Karpas-422 (cell line): ENCODE data around the gene VAV3. TPM values are rescaled to one million over a fixed set of nuclear protein-coding genes. Genes with fewer than 3 reads are reported as not detected.

Source experiments
- DNase-seq: peaks from one replicate; pipeline ENCODE4 v3.0.0-alpha.2; 2015
- H2AFZ ChIP-seq: fragments of 200-600 bp; sonication (generic); 2 replicates; pipeline ENCODE4 v1.6.1; 2014; ENCODE audit warnings: antibody characterized with exemption, low read length, mixed read lengths
- H3K27ac ChIP-seq: fragments of 200-600 bp; sonication (generic); 2 replicates; pipeline ENCODE4 v1.5.1; 2014; ENCODE audit warnings: mild to moderate bottlenecking, low read length, moderate library complexity
- H3K27me3 ChIP-seq: fragments of 200-600 bp; sonication (generic); 2 replicates; pipeline ENCODE4 v1.6.1; 2014; ENCODE audit warnings: low read length, mixed read lengths
- H3K36me3 ChIP-seq: fragments of 200-600 bp; sonication (generic); 2 replicates; pipeline ENCODE4 v1.6.1; 2014; ENCODE audit warnings: low read length, mixed read lengths; ENCODE audit not compliant: insufficient read depth
- H3K4me1 ChIP-seq: fragments of 200-600 bp; sonication (generic); 2 replicates; pipeline ENCODE4 v1.6.1; 2014; ENCODE audit warnings: mild to moderate bottlenecking, low read length, mixed read lengths
- H3K4me2 ChIP-seq: fragments of 200-600 bp; sonication (generic); 2 replicates; pipeline ENCODE4 v1.6.1; 2014; ENCODE audit warnings: low read length, low read depth, mild to moderate bottlenecking; ENCODE audit not compliant: poor library complexity, severe bottlenecking
- H3K4me3 ChIP-seq: fragments of 200-600 bp; sonication (generic); 2 replicates; pipeline ENCODE4 v1.5.1; 2014; ENCODE audit warnings: mild to moderate bottlenecking, antibody characterized with exemption, low read length, mixed read lengths
- H3K79me2 ChIP-seq: fragments of 200-600 bp; sonication (generic); 2 replicates; pipeline ENCODE4 v1.6.1; 2014; ENCODE audit warnings: mild to moderate bottlenecking, low read length, mixed read lengths
- H3K9ac ChIP-seq: fragments of 200-600 bp; sonication (generic); 2 replicates; pipeline ENCODE4 v1.6.0; 2014; ENCODE audit warnings: low read length
- H3K9me2 ChIP-seq: fragments of 200-600 bp; sonication (generic), shearing (Covaris generic); replicated peaks from 2 replicates; pipeline ENCODE4 v1.6.0; 2014; ENCODE audit warnings: mild to moderate bottlenecking, low read length, moderate library complexity; ENCODE audit not compliant: insufficient read depth
- H3K9me3 ChIP-seq: fragments of 300-700, 200-600 bp; sonication (generic); 2 replicates; pipeline ENCODE4 v1.6.1; 2014; ENCODE audit warnings: low read length, mixed read lengths
- H4K20me1 ChIP-seq: fragments of 200-600 bp; sonication (generic); 2 replicates; pipeline ENCODE4 v1.6.1; 2014; ENCODE audit warnings: mild to moderate bottlenecking, antibody characterized with exemption, low read length, low read depth; ENCODE audit not compliant: insufficient read depth
- total RNA-seq: library from RNA; depleted of rRNA; stranded (reverse); fragments of >200 nt; shearing (Covaris generic); gene quantifications from 2 replicates; pipeline ENCODE4 v1.2.3, GENCODE V29; 2014; ENCODE audit warnings: low replicate concordance

Gene VAV3
- total RNA-seq, 1 experiment from 2014 or later = 1.1 TPM

GRCh38 chr1:107939256-107939655 is 25.7 kb downstream of the VAV3 start:
- no peak overlapping the region for H2AFZ ChIP-seq
- no peaks in the 10 kb centered on the region for H3K27me3 ChIP-seq
- DNase-seq = no peak
- H3K4me3 ChIP-seq = no peak overlapping the region
- no peaks in the 10 kb centered on the region for H3K36me3 ChIP-seq
- no peaks in the 10 kb centered on the region for H3K79me2 ChIP-seq
- H3K9me3 ChIP-seq = no peaks in the 10 kb centered on the region
- no peak overlapping the region for H3K9ac ChIP-seq
- no peaks in the 10 kb centered on the region for H3K9me2 ChIP-seq
- no peak overlapping the region for H3K4me2 ChIP-seq
- H3K27ac ChIP-seq = no peak overlapping the region
- no peaks in the 10 kb centered on the region for H4K20me1 ChIP-seq
- peaks cover 41% of the 10 kb centered on the region for H3K4me1 ChIP-seq

- Histone ChIP-seq H3K27me3 (no peaks in the 10 kb centered on the region), H4K20me1 (no peaks in the 10 kb centered on the region), H3K9me3 (no peaks in the 10 kb centered on the region), H2AFZ (peak overlapping the region; percentile 33), H3K36me3 (no peaks in the 10 kb centered on the region), H3K4me3 (peak overlapping the region; percentile 32), H3K9ac (0 out of 2 replicates have a peak overlapping the region, but pooled peaks have one; percentile 32), H3K79me2 (no peaks in the 10 kb centered on the region), H3K27ac (peak overlapping the region; percentile 88), H3K4me2 (peak overlapping the region; percentile 64), H3K4me1 (peaks cover 66% of the 10 kb centered on the region), H3K9me2 (no peaks in the 10 kb centered on the region)
- DNase-seq = peak; percentile 84
These were observed 28.2 kb downstream of the VAV3 start for GRCh38 chr1:107936498-107937481.

DNA sequence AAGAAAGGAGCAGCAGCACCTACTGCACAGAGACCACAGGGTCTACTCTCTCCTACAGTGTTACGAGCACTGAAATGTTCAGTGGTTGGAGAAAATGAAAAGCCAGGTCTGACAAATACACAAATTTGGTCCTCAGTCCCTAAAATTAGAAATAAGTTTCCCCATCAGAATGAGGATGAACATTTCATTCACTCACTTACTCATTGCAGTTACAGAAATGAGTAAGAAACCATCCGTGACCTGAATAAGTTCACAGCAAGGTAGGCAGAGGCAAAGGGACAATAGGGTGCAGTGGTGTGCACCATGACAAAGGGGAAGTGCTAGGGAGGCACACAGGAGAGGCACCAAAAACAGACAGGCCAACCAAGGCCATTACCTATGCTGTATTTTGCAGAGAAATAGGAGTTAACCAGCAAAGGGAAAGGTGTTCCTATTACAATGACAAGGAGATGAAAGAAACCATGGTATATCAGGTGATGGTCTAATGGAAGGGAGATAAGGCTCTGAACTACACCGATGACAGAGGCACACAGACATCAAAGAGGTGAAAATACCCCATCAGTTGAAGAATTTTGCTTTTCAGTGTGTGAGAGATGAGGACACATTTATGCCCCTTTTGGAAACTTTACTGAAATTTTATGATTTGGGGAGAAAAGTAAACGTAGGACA is 29.4 kb downstream of the VAV3 start:
- Histone ChIP-seq H3K9ac (peak overlapping the region; percentile 35), H3K79me2 (no peaks in the 10 kb centered on the region), H3K4me2 (peak overlapping the region; percentile 64), H2AFZ (peak overlapping the region; percentile 77), H3K27me3 (no peaks in the 10 kb centered on the region), H3K36me3 (no peaks in the 10 kb centered on the region), H3K4me1 (peaks cover 66% of the 10 kb centered on the region), H4K20me1 (no peaks in the 10 kb centered on the region), H3K27ac (peak overlapping the region; percentile 88), H3K9me2 (no peaks in the 10 kb centered on the region), H3K4me3 (peak overlapping the region; percentile 32), H3K9me3 (no peaks in the 10 kb centered on the region)
- peak; percentile 91 for DNase-seq

- H3K27ac ChIP-seq = peak overlapping the region; percentile 88
- DNase-seq = peak; percentile 91
- peak overlapping the region; percentile 32 for H3K4me3 ChIP-seq
- no peaks in the 10 kb centered on the region for H3K9me2 ChIP-seq
- H3K79me2 ChIP-seq = no peaks in the 10 kb centered on the region
- no peaks in the 10 kb centered on the region for H3K9me3 ChIP-seq
- H4K20me1 ChIP-seq = no peaks in the 10 kb centered on the region
- no peaks in the 10 kb centered on the region for H3K27me3 ChIP-seq
- H3K36me3 ChIP-seq = no peaks in the 10 kb centered on the region
- H2AFZ ChIP-seq = peak overlapping the region; percentile 77
- H3K4me2 ChIP-seq = peak overlapping the region; percentile 64
- H3K9ac ChIP-seq = peak overlapping the region; percentile 35
- H3K4me1 ChIP-seq = peaks cover 66% of the 10 kb centered on the region
These were observed 30.4 kb downstream of the VAV3 start for GRCh38 chr1:107934578-107934977.

DNA sequence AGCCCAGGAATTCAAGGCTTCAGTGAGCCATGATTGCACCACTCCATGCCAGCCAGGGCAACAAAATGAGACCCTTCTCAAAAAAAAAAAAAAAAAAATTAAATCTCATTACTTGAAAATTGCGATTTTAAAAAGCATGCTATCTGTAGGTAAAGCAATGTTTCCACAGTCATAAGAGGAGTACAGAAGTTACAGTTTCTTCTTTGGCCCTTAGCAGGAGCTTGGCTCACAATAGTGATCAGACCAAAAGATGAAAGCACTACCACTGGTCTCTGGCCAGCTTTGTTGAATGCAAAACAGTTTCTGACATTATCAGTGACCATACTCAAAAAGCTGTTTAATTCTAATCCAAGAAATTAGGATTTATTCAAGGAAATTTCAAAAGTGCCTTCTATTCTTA is 31.2 kb downstream of the VAV3 start:
- Histone ChIP-seq H3K9ac (no peak overlapping the region), H4K20me1 (no peaks in the 10 kb centered on the region), H3K9me2 (no peaks in the 10 kb centered on the region), H3K36me3 (no peaks in the 10 kb centered on the region), H3K79me2 (no peaks in the 10 kb centered on the region), H3K27me3 (no peaks in the 10 kb centered on the region), H3K4me2 (peak overlapping the region; percentile 64), H2AFZ (no peak overlapping the region), H3K4me1 (peaks cover 61% of the 10 kb centered on the region), H3K27ac (peak overlapping the region; percentile 88), H3K9me3 (no peaks in the 10 kb centered on the region), H3K4me3 (peak overlapping the region; percentile 32; the same call in 1 of the 2 replicates)
- DNase-seq = peak; percentile 49

GRCh38 chr1:107930292-107930691 is 34.7 kb downstream of the VAV3 start:
- Histone ChIP-seq H3K36me3 (no peaks in the 10 kb centered on the region), H3K4me2 (no peak overlapping the region), H3K4me1 (peaks cover 35% of the 10 kb centered on the region), H3K4me3 (no peak overlapping the region), H3K9me3 (no peaks in the 10 kb centered on the region), H2AFZ (no peak overlapping the region), H3K9ac (no peak overlapping the region), H3K27ac (no peak overlapping the region), H3K79me2 (no peaks in the 10 kb centered on the region), H4K20me1 (no peaks in the 10 kb centered on the region), H3K27me3 (no peaks in the 10 kb centered on the region), H3K9me2 (no peaks in the 10 kb centered on the region)
- DNase-seq = no peak

GRCh38 chr1:107927820-107928219 is 37.2 kb downstream of the VAV3 start:
- Histone ChIP-seq H3K4me3 (no peak overlapping the region), H3K4me1 (peaks cover 10% of the 10 kb centered on the region), H4K20me1 (no peaks in the 10 kb centered on the region), H3K4me2 (no peak overlapping the region), H3K79me2 (no peaks in the 10 kb centered on the region), H3K27me3 (no peaks in the 10 kb centered on the region), H3K36me3 (no peaks in the 10 kb centered on the region), H3K27ac (no peak overlapping the region), H2AFZ (no peak overlapping the region), H3K9me3 (no peaks in the 10 kb centered on the region), H3K9ac (no peak overlapping the region), H3K9me2 (no peaks in the 10 kb centered on the region)
- no peak for DNase-seq

- H3K9me2 ChIP-seq = no peaks in the 10 kb centered on the region
- no peak for DNase-seq
- H2AFZ ChIP-seq = no peak overlapping the region
- no peak overlapping the region for H3K4me3 ChIP-seq
- no peaks in the 10 kb centered on the region for H3K4me1 ChIP-seq
- no peak overlapping the region for H3K9ac ChIP-seq
- no peak overlapping the region for H3K4me2 ChIP-seq
- H3K9me3 ChIP-seq = no peaks in the 10 kb centered on the region
- H3K79me2 ChIP-seq = no peaks in the 10 kb centered on the region
- no peak overlapping the region for H3K27ac ChIP-seq
- no peaks in the 10 kb centered on the region for H3K36me3 ChIP-seq
- no peaks in the 10 kb centered on the region for H3K27me3 ChIP-seq
- no peaks in the 10 kb centered on the region for H4K20me1 ChIP-seq
These were observed 38.4 kb downstream of the VAV3 start for GRCh38 chr1:107926436-107927080.
